Nephron (organoid): ENCODE results near the gene ALOX12.
A peak's percentile ranks its signal among the peaks of the same experiment; 100 is the strongest.

Experiments used
- H3K27ac Mint-ChIP-seq, 3 experiments: 2 replicates each; pipeline ENCODE4 v1.8.0; 2020; ENCODE audit warnings: mixed read lengths in 3 of 3, mild to moderate bottlenecking in 2 of 3, moderate library complexity in 1 of 3
- H3K27me3 Mint-ChIP-seq: 2 replicates; pipeline ENCODE4 v1.8.0; 2021; ENCODE audit warnings: low read depth, mild to moderate bottlenecking, moderate library complexity, mixed read lengths
- H3K36me3 Mint-ChIP-seq: 2 replicates; pipeline ENCODE4 v1.8.0; 2020; ENCODE audit warnings: low read depth, mixed read lengths
- H3K4me1 Mint-ChIP-seq: 2 replicates; pipeline ENCODE4 v1.8.0; 2020; ENCODE audit warnings: mixed read lengths
- H3K4me3 Mint-ChIP-seq, 3 experiments: 2 replicates each; pipeline ENCODE4 v1.8.0; 2020; ENCODE audit warnings: mild to moderate bottlenecking in 3 of 3, mixed read lengths in 3 of 3, moderate library complexity in 2 of 3
- H3K9me3 Mint-ChIP-seq: 2 replicates; pipeline ENCODE4 v1.8.0; 2020; ENCODE audit warnings: mixed read lengths
- TF ChIP-seq, protein P1 (sequence below), 3 experiments: fragments of 200-600 bp; sonication (generic); IDR thresholded peaks; one replicate each; pipeline ENCODE4 v1.5.0; 2021; ENCODE audit warnings: antibody characterized with exemption in 3 of 3; ENCODE audit not compliant: unreplicated experiment in 3 of 3

The ALOX12 gene

DNA sequence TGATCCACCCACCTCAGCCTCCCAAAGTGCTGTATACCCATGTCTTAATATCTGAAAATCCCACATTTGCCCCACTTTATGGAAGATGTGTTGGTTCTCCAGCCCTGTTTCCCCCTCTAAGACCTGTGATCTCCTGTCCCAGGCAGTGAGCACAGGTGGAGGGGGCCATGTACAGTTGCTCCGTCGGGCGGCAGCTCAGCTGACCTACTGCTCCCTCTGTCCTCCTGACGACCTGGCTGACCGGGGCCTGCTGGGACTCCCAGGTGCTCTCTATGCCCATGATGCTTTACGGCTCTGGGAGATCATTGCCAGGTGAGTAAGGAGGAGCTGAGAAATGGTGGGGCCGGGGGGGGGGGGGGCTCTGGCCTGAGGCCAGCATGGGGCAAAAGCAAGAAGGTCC, 9.9 kb downstream of the ALOX12 start:
- Mint-ChIP-seq H3K27me3 (no peaks in the 10 kb centered on the region), H3K27ac (no peak overlapping the region), H3K4me3 (no peak overlapping the region), H3K36me3 (peaks cover 10% of the 10 kb centered on the region), H3K4me1 (peaks cover 11% of the 10 kb centered on the region), H3K9me3 (no peaks in the 10 kb centered on the region)
- TF ChIP-seq, protein P1, sequence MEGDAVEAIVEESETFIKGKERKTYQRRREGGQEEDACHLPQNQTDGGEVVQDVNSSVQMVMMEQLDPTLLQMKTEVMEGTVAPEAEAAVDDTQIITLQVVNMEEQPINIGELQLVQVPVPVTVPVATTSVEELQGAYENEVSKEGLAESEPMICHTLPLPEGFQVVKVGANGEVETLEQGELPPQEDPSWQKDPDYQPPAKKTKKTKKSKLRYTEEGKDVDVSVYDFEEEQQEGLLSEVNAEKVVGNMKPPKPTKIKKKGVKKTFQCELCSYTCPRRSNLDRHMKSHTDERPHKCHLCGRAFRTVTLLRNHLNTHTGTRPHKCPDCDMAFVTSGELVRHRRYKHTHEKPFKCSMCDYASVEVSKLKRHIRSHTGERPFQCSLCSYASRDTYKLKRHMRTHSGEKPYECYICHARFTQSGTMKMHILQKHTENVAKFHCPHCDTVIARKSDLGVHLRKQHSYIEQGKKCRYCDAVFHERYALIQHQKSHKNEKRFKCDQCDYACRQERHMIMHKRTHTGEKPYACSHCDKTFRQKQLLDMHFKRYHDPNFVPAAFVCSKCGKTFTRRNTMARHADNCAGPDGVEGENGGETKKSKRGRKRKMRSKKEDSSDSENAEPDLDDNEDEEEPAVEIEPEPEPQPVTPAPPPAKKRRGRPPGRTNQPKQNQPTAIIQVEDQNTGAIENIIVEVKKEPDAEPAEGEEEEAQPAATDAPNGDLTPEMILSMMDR (IDR thresholded peaks at IDR 0.05; ENCODE audit: unreplicated experiment in 3 of 3) = no peak

DNA sequence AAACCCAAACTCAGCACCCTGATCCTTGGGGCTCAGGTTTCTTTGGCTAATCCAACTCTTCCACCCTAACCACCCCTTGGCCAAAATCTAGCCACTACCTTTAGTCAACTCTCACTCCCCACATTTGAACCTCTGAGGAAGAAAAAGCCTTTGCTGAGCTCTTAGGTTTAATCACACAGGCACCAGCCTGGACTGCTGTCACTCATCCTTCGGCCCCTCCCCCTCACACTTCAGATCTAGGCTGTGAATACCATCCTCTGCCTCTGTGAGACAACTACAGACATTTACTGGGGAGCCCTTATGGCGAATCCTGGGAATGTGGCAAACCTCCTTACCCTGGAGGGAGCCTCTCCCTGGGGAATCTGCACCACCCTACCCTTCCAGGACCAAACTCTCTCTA, 11.3 kb downstream of the ALOX12 start:
- no peak overlapping the region for H3K4me3 Mint-ChIP-seq
- no peaks in the 10 kb centered on the region for H3K9me3 Mint-ChIP-seq
- H3K27ac Mint-ChIP-seq = no peak overlapping the region
- H3K27me3 Mint-ChIP-seq = no peaks in the 10 kb centered on the region
- peaks cover 17% of the 10 kb centered on the region for H3K4me1 Mint-ChIP-seq
- TF ChIP-seq, protein P1 (IDR thresholded peaks at IDR 0.05; ENCODE audit: unreplicated experiment in 3 of 3) = no peak
- peaks cover 1% of the 10 kb centered on the region for H3K36me3 Mint-ChIP-seq

DNA sequence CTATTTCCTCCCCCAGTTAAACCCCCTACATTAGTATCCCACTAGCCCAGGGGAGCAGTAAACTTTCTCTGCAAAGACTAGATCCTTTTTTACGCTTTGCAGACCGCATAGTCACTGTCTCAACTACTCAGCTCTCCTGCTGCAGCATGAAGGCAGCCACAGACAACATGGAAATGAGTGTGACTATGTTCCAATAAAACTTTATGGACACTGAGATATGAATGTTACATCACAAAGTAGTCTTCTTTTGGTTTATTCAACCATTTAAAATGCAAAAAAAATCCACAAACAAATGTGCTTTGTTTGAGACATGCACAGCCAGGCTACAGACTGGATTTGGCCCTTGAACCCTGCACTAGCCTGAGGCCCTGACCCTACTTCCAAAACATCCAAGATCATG, 14.7 kb downstream of the ALOX12 start:
- Mint-ChIP-seq H3K27ac (peak overlapping the region in 1 of 3 experiments; percentile 36), H3K4me3 (peak overlapping the region; percentile 64 to 72 (median 66)), H3K36me3 (no peaks in the 10 kb centered on the region), H3K27me3 (no peaks in the 10 kb centered on the region), H3K9me3 (no peaks in the 10 kb centered on the region), H3K4me1 (peaks cover 41% of the 10 kb centered on the region)
- TF ChIP-seq, protein P1 (IDR thresholded peaks at IDR 0.05; ENCODE audit: unreplicated experiment in 3 of 3) = no peak

DNA sequence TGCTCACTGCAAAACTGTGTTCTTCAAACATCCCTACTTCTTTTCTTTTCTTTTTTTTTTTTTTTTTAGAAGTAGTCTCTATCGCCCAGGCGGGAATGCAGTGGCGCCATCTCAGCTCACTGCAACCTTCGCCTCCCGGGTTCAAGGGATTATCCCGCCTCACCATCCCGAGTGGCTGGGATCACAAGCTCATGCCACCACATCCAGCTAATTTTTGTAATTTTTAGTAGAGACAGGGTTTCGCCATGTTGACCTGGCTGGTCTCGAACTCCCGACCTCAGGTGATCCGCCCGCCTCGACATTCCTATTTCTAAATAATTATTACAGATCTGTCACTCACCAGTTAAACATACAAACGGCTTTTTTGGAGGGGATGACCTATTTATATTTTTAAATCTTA, 15.6 kb downstream of the ALOX12 start:
- H3K27ac Mint-ChIP-seq = peak overlapping the region in 2 of 3 experiments; percentile 100
- H3K36me3 Mint-ChIP-seq = no peaks in the 10 kb centered on the region
- TF ChIP-seq, protein P1 (IDR thresholded peaks at IDR 0.05; ENCODE audit: unreplicated experiment in 3 of 3) = no peak
- no peaks in the 10 kb centered on the region for H3K27me3 Mint-ChIP-seq
- H3K4me3 Mint-ChIP-seq = peak overlapping the region; percentile 92 to 96 (median 93)
- H3K9me3 Mint-ChIP-seq = no peaks in the 10 kb centered on the region
- H3K4me1 Mint-ChIP-seq = peaks cover 50% of the 10 kb centered on the region

DNA sequence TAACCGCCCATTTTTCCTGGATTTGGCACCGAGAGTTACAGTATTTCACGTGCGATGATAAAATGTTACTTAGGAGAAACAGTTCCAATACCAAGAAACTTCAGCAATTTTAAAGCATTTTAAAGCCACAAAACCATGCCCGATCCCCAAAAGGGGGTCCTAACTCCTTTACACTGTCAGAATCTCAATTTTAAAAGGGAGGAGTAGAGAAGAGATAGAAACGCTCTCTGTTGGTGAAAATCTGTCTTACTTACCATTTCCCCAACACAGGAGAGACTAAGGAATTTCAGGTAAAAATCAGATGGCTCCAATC, 16.0 kb downstream of the ALOX12 start:
- peaks cover 50% of the 10 kb centered on the region for H3K4me1 Mint-ChIP-seq
- peak overlapping the region; percentile 100 for H3K27ac Mint-ChIP-seq
- no peaks in the 10 kb centered on the region for H3K36me3 Mint-ChIP-seq
- TF ChIP-seq, protein P1 (IDR thresholded peaks at IDR 0.05; ENCODE audit: unreplicated experiment in 3 of 3) = no peak
- H3K9me3 Mint-ChIP-seq = no peaks in the 10 kb centered on the region
- H3K27me3 Mint-ChIP-seq = no peaks in the 10 kb centered on the region
- peak overlapping the region; percentile 92 to 96 (median 93) for H3K4me3 Mint-ChIP-seq

DNA sequence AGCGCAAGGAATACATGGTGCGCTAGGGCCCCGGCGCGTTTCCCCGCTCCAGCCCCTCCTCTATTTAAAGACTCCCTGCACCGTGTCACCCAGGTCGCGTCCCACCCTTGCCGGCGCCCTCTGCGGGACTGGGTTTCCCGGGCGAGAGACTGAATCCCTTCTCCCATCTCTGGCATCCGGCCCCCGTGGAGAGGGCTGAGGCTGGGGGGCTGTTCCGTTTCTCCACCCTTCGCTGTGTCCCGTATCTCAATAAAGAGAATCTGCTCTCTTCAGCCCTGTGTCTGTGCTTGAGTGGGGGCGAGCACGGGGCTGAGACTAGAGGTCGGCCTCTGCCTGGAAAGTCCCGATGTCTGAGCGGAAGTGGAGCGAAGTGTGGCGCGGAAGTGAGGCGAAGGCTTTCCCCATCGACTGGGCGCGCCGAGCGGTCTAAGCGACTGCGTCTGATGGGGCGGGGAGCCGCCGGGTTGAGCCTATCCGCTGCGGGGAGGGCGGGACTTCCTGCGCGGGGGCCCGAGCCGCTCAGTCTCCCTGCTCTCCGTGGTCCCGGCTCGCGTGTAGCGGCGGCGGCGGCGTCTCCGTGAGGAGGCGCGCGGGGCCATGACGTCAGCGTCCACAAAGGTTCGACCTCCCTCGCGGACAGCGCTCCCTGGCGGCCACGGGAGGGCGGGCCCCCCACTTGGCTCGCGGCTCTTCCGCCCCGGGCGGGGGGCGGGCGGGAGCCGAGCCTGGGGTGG, 18.6 kb downstream of the ALOX12 start:
- peak overlapping the region; percentile 100 for H3K27ac Mint-ChIP-seq

More for the DNA sequence above, 18.6 kb downstream of the ALOX12 start:
- Mint-ChIP-seq H3K9me3 (no peaks in the 10 kb centered on the region), H3K36me3 (no peaks in the 10 kb centered on the region), H3K4me3 (peak overlapping the region; percentile 92 to 96 (median 93)), H3K4me1 (peaks cover 59% of the 10 kb centered on the region), H3K27me3 (peaks cover 6% of the 10 kb centered on the region)
- TF ChIP-seq, protein P1 (IDR thresholded peaks at IDR 0.05; ENCODE audit: unreplicated experiment in 3 of 3) = peak; percentile 88 to 94 (median 93)
